OCI-M1 (cell line): ENCODE data around the gene S100A3.
A peak's percentile ranks its signal among the peaks of the same experiment; 100 is the strongest.
"Not testable (repeated sequence)": the region's sequence is repeated elsewhere in the genome, so short reads cannot be mapped to it uniquely, and the experiment has no call there.

Experiments used
- DNase-seq: peaks from one replicate; lab custom pipeline; 2025; lab: John Stamatoyannopoulos, UW

The S100A3 gene

DNA sequence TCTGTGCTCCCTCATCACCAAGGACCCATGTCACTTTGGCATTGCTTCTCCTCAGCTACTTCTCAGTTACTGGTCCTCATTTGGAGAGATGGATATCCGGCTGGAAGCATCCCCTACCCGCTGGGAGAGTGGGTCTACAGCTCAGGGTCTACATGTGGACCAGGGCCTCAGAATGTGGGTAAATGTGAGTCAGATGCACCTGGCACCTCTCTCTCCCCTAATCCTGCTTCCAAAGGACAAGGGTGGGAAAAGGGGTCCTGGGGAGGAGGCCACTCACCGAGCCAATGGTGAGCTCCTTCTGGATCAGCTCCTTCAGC lies 14.2 kb downstream of the S100A3 start:
- DNase-seq = peak; percentile 56

- no peak for DNase-seq
Measured at GRCh38 chr1:153534226-153534924, 14.7 kb downstream of the S100A3 start.

DNA sequence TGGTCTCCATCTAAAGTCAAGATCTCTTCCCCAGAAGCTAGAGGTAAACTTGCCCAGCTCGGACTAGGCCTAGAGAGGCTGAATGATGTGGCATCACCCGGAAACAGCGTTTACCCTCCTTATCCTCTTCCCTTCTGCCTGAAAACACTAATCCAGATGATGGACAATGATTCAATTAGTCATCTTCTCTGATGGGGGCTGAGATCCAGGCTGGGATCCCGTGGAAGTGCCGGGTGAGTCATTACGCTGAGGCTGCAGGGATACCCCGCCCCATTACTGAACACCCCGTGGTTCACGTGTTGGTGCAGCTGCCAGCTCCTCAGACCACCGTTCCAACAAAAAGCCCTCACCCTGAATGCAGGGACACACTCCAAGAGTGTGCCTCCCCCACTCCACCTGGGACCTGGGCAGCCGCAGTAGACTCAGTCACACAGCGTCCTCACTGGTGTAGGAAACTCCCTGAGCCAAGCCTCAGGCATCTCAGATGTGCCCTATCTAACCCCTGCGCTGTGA lies 15.3 kb downstream of the S100A3 start:
- no peak for DNase-seq

DNA sequence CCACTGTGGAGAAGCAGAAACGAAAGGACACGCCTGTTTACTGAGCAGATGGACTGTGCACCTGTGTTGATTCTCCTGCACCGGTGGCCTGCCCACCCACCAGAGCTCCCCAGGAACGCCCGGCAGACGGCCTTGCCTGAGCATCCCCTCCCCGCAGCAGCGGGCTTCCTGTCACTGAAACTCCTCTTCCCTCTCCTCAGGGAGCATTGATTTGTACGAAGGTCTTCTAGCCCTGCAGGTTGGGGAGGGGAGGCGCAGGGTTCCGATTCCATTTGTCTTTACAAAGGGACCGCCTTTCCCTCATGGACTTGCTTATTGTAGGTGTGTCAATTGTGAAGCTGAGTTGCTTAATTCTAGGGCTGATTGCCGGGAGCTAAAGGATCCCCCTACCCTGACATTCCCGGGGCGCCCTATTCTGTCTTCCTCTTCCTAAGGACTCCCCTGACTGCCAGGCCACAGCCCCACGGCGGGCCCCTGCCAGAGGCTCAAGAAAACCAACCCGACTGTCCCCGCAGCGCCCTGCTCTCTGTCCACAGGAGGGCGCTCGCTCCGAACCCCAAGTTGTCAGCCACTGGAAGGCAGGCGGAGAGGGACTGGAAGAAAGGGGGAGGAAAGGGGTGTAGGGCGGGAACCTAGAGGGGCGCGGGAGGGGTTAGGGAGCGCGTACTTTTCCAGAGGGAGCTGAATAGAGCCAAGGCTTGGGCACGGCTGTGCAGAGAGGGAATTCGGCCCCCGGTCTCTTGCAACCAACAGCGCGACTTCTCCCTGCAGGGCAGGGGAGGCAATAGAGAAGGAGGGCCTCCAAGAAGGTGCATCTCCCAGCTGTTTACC lies 16.1 kb downstream of the S100A3 start:
- DNase-seq = peak; percentile 92

- peak; percentile 32 for DNase-seq
Measured at GRCh38 chr1:153532181-153532580, 16.9 kb downstream of the S100A3 start.

DNA sequence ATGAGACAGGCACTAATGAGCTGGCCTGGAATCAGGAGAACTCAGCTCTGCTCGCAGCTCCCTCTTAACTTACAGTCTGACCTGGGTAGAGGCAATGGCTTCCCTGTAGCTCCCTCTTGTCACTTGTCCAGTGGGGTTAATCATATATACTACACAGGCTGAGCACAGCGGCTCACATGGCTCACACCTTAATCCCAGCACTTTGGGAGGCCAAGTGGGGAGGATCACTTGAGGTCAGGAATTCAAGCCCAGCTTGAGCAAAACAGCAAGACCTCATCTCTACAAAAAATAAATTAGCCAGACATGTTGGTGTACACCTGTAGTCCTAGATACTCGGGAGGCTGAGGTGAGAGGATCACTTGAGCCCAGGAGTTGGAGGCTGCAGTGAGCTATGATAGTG lies 17.4 kb downstream of the S100A3 start:
- no peak for DNase-seq

GRCh38 chr1:153527683-153528040 lies 21.4 kb downstream of the S100A3 start:
- no peak for DNase-seq

GRCh38 chr1:153527023-153527682 lies 21.9 kb downstream of the S100A3 start:
- no peak for DNase-seq

GRCh38 chr1:153526132-153526543 lies 22.9 kb downstream of the S100A3 start:
- DNase-seq = peak; percentile 75

GRCh38 chr1:153525088-153525728 lies 23.9 kb downstream of the S100A3 start:
- no peak for DNase-seq

DNA sequence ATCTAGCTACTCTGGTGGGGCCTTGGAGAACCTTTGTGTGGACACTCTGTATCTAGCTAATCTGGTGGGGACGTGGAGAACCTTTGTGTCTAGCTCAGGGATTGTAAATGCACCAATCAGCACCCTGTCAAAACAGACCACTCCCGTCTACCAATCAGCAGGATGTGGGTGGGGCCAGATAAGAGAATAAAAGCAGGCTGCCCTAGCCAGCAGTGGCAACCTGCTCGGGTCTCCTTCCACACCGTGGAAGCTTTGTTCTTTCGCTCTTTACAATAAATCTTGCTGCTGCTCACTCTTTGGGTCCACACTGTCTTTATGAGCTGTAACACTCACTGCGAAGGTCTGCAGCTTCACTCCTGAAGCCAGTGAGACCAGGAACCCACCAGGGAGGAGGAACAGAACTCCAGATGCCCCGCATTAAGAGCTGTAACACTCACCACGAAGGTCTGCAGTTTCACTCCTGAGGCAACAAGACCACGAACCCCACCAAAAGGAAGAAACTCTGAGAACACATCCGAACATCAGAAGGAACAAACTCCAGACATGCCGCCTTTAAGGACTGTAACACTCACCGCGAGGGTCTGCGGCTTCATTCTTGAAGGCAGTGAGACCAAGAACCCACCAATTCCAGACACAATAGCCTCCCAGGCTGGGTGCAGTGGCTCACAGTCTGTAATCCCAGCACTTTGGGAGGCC lies 26.6 kb downstream of the S100A3 start:
- not testable (repeated sequence) for DNase-seq

DNA sequence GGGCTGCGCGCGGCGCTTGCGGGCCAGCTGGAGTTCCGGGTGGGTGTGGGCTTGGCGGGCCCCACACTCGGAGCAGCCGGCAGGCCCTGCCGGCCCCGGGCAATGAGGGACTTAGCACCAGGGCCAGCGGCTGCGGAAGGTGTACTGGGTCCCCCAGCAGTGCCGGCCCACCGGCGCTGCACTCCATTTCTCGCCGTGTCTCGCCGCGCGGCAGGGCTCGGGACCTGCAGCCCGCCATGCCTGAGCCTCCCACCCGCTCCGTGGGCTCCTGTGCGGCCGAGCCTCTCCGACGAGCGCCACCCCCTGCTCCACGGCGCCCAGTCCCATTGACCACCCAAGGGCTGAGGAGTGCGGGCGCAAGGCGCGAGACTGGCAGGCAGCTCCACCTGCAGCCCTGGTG lies 27.2 kb downstream of the S100A3 start:
- not testable (repeated sequence) for DNase-seq

DNA sequence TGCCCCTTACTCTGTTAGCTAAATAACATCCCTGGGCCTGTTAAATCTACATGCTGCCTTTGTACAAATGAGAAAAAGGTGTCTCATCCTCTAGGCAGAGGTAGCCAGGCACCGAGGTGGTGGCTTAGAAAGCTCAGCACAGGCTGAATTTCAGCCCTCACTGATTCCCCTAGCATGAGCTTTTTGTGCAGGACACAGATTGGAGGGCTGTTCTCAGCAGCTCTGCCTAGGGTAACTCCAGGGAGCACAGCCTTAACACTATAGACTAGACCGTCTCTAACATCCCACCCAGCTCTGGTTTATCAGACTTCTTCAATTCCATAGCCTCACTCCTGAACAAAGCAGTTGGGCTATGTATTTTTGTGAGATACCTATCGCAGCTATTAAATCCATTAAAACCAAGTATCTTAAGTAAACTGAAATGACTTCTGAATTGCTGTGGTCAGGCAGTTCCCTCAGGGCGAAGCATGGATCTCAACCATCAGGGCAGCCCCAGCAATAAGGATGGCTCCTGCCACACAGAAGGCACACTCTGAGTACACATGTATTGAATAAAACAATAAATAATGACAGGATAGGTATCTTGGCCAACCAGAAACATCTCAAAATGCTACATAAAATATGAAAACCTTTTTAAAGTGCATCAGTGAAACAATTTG lies 28.1 kb downstream of the S100A3 start:
- DNase-seq = no peak

- DNase-seq = not testable (repeated sequence)
Measured at GRCh38 chr1:153520137-153520691, 28.8 kb downstream of the S100A3 start.

GRCh38 chr1:153519242-153519641 lies 29.8 kb downstream of the S100A3 start:
- no peak for DNase-seq

- DNase-seq = peak; percentile 68
Measured at GRCh38 chr1:153515504-153516394, 33.3 kb downstream of the S100A3 start.

GRCh38 chr1:153513666-153514065 lies 35.4 kb downstream of the S100A3 start:
- DNase-seq = no peak

DNA sequence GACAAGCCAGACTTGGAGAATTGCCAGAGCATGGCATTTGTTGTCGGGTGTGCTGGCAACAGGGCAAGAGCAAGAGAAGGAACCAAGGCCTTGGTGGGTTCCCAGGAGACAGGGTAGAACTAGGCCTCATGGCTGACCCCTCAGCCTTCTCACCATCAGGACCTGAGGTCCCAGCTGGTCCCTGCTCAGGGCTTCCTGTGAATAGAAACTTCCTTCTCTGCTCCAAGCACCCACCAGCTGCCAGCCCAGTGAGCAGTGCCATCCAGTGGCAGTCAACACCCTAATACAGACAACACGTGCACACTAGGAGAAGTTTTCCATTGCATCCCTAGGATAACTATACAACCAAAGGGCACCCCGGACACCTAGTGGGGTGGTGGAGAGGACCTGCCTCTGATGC lies 36.0 kb downstream of the S100A3 start:
- no peak for DNase-seq

GRCh38 chr1:153510984-153511410 lies 38.1 kb downstream of the S100A3 start:
- DNase-seq = peak; percentile 90
